Natural killer cell (primary cell): ENCODE measurements around the gene EYS. TPM values are rescaled to one million over a fixed set of nuclear protein-coding genes. Genes with fewer than 3 reads are reported as not detected.

ENCODE experiments used
- ATAC-seq, 3 donors: fragments of 150-1000 bp in 2 of 3; fragments of 200-7000 bp in 1 of 3; cut with Tn5 transposase; 1 replicate in 1 of 3; 2 replicates in 2 of 3; pipeline ENCODE4 v1.10.0; 2021; ENCODE audit warnings: mild to moderate bottlenecking in 2 of 3, moderate library complexity in 2 of 3
- DNase-seq, 2 donors: peaks; one replicate each; pipeline versions ENCODE4 v3.0.0 to v3.0.0-alpha.2; 2013 to 2021; ENCODE audit warnings: mixed read lengths in 1 of 2
- H3K27ac ChIP-seq: one replicate; pipeline ENCODE4 v1.5.1; 2013; ENCODE audit warnings: mild to moderate bottlenecking, low read length
- H3K27me3 ChIP-seq: one replicate; pipeline ENCODE4 v1.6.1; 2013; ENCODE audit warnings: low read length; ENCODE audit not compliant: control insufficient read depth, insufficient read depth
- H3K36me3 ChIP-seq: one replicate; pipeline ENCODE4 v1.6.1; 2013; ENCODE audit warnings: low read length; ENCODE audit not compliant: control insufficient read depth, insufficient read depth
- H3K4me1 ChIP-seq: one replicate; pipeline ENCODE4 v1.6.1; 2013; ENCODE audit warnings: low read length; ENCODE audit not compliant: control insufficient read depth, insufficient read depth
- H3K4me3 ChIP-seq: one replicate; pipeline ENCODE4 v1.5.1; 2013; ENCODE audit warnings: low read length
- H3K9me3 ChIP-seq: one replicate; pipeline ENCODE4 v1.6.1; 2013; ENCODE audit warnings: low read length; ENCODE audit not compliant: control insufficient read depth, insufficient read depth
- H3K27ac Mint-ChIP-seq, 2 donors: one replicate each; pipeline ENCODE4 v1.8.0; 2022; ENCODE audit warnings: mild to moderate bottlenecking in 2 of 2, mixed read lengths in 2 of 2, moderate library complexity in 1 of 2
- H3K27me3 Mint-ChIP-seq, 2 donors: one replicate each; pipeline ENCODE4 v1.8.0; 2022; ENCODE audit warnings: low read depth in 2 of 2, mixed read lengths in 2 of 2
- H3K36me3 Mint-ChIP-seq: one replicate; pipeline ENCODE4 v1.8.0; 2022; ENCODE audit warnings: mixed read lengths
- H3K4me1 Mint-ChIP-seq, 2 donors: one replicate each; pipeline ENCODE4 v1.8.0; 2022; ENCODE audit warnings: mixed read lengths in 2 of 2
- H3K4me3 Mint-ChIP-seq: one replicate; pipeline ENCODE4 v1.8.0; 2022; ENCODE audit warnings: mild to moderate bottlenecking, moderate library complexity, mixed read lengths
- H3K9me3 Mint-ChIP-seq, 2 donors: one replicate each; pipeline ENCODE4 v1.8.0; 2022; ENCODE audit warnings: mixed read lengths in 2 of 2
- WGBS: methylation state at CpG from one replicate; pipeline ENCODE4 v1.1.7; 2013; ENCODE audit warnings: missing lambda C conversion rate; ENCODE audit not compliant: insufficient coverage; 5-methylcytosine and 5-hydroxymethylcytosine counted together
- intact Hi-C: fragments of 100-400 bp; cut with micrococcal nuclease; formaldehyde crosslinking; loops from one replicate; pipeline ENCODE4 v1.14.2; 2022
- total RNA-seq, 4 donors: library from RNA; stranded (reverse); fragments of 120-200 nt in 1 of 4; gene quantifications; one replicate each; pipeline versions ENCODE4 v1.2.3 to v1.2.4, GENCODE V29; 2013 to 2022
- TF ChIP-seq, protein P1 (sequence below): fragments of 200-600 bp; IDR thresholded peaks from one replicate; pipeline ENCODE4 v1.8.0; 2022; ENCODE audit warnings: antibody characterized with exemption

Gene EYS
- total RNA-seq, 3 donors from 2014 or later (not counting 1 experiment from before 2014, with no cell fraction given): 0.55 TPM; not detected in 2

DNA sequence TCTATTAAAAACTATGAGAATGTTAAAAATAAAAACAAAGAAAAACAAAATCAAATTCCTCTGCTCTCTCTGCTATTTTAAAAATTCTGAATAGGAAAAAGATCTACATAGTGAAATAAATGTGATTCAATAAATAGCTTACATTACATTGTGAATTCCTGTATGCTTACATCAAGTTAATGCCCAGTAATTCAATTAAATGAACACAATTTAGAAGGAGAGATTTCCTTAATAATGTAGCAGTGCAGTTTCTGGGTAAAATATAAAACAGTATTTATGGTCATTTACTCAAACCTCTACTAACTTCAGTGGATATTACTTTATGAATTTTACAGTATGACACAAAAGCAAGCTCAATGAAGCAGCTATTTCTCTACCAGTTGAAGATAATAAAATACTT lies 594.6 kb downstream of the EYS start:
- H3K4me1 Mint-ChIP-seq: no peaks in the 10 kb centered on the region
- Histone ChIP-seq H3K27ac (no peak overlapping the region), H3K9me3 (peaks cover 9% of the 10 kb centered on the region), H3K36me3 (no peaks in the 10 kb centered on the region), H3K4me3 (no peak overlapping the region), H3K27me3 (no peaks in the 10 kb centered on the region), H3K4me1 (no peaks in the 10 kb centered on the region)
- no peaks in the 10 kb centered on the region for H3K36me3 Mint-ChIP-seq
- H3K4me3 Mint-ChIP-seq: no peak overlapping the region
- H3K27ac Mint-ChIP-seq: no peak overlapping the region
- ATAC-seq (no peak), DNase-seq (no peak)
- H3K9me3 Mint-ChIP-seq: peaks cover 2 to 5% of the 10 kb centered on the region in 2 donors
- TF ChIP-seq, protein P1, sequence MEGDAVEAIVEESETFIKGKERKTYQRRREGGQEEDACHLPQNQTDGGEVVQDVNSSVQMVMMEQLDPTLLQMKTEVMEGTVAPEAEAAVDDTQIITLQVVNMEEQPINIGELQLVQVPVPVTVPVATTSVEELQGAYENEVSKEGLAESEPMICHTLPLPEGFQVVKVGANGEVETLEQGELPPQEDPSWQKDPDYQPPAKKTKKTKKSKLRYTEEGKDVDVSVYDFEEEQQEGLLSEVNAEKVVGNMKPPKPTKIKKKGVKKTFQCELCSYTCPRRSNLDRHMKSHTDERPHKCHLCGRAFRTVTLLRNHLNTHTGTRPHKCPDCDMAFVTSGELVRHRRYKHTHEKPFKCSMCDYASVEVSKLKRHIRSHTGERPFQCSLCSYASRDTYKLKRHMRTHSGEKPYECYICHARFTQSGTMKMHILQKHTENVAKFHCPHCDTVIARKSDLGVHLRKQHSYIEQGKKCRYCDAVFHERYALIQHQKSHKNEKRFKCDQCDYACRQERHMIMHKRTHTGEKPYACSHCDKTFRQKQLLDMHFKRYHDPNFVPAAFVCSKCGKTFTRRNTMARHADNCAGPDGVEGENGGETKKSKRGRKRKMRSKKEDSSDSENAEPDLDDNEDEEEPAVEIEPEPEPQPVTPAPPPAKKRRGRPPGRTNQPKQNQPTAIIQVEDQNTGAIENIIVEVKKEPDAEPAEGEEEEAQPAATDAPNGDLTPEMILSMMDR: no peak
- H3K27me3 Mint-ChIP-seq: no peaks in the 10 kb centered on the region
- intact Hi-C loops: no loop called here

DNA sequence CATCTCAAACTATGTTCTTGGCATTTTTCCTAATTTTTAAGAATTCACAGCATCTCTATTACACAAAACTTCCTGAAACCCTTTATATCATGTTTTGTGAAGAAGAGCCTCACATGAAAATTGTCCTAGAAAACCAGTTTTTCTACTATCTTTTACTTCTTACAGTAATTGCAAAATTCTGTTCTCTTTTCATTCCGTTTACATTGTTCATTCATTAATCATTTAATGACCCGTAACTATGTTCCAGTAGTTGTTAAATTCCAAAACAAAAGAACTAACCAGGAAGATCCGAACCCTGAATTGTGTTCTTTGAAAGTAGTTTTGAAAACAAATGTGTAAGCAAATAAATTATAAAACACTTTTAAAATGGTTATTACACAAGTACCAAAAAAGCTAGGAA lies 597.0 kb downstream of the EYS start:
- H3K36me3 Mint-ChIP-seq: no peaks in the 10 kb centered on the region
- 100% methylated on average over 1 of the region's 3 CpGs for WGBS
- Histone ChIP-seq H3K9me3 (peaks cover 6% of the 10 kb centered on the region), H3K27me3 (no peaks in the 10 kb centered on the region), H3K27ac (no peak overlapping the region), H3K36me3 (no peaks in the 10 kb centered on the region), H3K4me1 (no peaks in the 10 kb centered on the region), H3K4me3 (no peak overlapping the region)
- no peak for ATAC-seq
- H3K9me3 Mint-ChIP-seq: peaks cover 0 to 6% of the 10 kb centered on the region in 2 donors
- H3K27ac Mint-ChIP-seq: no peak overlapping the region
- DNase-seq: no peak
- no peaks in the 10 kb centered on the region for H3K4me1 Mint-ChIP-seq
- no peak overlapping the region for H3K4me3 Mint-ChIP-seq
- H3K27me3 Mint-ChIP-seq: no peaks in the 10 kb centered on the region
- TF ChIP-seq, protein P1: no peak
- intact Hi-C loops: no loop called here

DNA sequence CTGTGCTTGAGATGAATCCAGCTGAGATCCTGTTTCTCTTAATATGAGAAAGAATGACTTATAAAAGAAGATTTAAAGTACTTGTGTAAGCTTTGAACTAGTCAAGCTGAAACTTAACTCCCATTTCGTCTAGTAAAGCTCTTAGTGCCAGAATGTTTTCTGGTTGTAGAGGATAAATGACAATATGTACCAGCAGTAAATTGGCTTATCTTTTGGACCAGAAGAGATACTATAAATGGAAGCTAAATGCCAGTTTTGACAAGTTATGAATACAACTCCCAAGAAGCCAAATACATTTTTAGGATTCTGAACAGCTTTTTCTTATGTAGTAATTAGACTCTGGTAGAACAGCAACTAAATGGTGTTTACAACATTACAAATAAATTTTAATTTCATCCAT lies 608.7 kb downstream of the EYS start:
- no peaks in the 10 kb centered on the region for H3K9me3 ChIP-seq
- H3K27me3 Mint-ChIP-seq: no peaks in the 10 kb centered on the region
- peaks cover 6 to 13% of the 10 kb centered on the region in 2 donors for H3K9me3 Mint-ChIP-seq
- WGBS: 88% methylated on average over 1 of the region's 1 CpG
- H3K4me1 Mint-ChIP-seq: no peaks in the 10 kb centered on the region
- no peak overlapping the region for H3K27ac Mint-ChIP-seq
- H3K4me1 ChIP-seq: no peaks in the 10 kb centered on the region
- TF ChIP-seq, protein P1: no peak
- ATAC-seq (no peak), DNase-seq (no peak)
- no peak overlapping the region for H3K4me3 Mint-ChIP-seq
- H3K27me3 ChIP-seq: no peaks in the 10 kb centered on the region
- H3K27ac ChIP-seq: no peak overlapping the region
- H3K4me3 ChIP-seq: no peak overlapping the region
- H3K36me3 ChIP-seq: no peaks in the 10 kb centered on the region
- intact Hi-C loops: no loop called here
- no peaks in the 10 kb centered on the region for H3K36me3 Mint-ChIP-seq

DNA sequence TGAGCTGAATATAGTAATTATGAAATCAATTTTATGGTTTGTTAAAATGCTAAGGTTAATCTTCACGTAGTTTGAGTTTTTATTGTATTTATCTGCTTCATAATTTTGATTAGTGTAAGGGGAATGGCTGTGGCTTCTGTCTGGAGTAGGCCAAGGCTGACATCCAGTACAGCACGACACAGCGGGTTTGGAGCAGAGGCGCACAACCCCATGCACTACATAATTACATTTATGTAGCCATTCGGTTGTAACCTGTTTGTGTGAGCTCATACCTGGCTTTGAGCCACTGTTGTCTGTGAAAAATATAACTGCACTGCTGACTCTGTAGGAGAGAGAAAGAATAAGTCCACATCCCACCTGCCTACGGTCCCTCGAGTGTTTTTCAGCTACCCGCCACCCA lies 615.5 kb downstream of the EYS start:
- no peaks in the 10 kb centered on the region for H3K27me3 ChIP-seq
- Mint-ChIP-seq H3K4me1 (no peaks in the 10 kb centered on the region), H3K27ac (no peak overlapping the region), H3K27me3 (no peaks in the 10 kb centered on the region), H3K4me3 (no peak overlapping the region), H3K9me3 (peaks cover 16 to 30% of the 10 kb centered on the region in 2 donors), H3K36me3 (peaks cover 8% of the 10 kb centered on the region)
- intact Hi-C loops: no loop called here
- no peaks in the 10 kb centered on the region for H3K36me3 ChIP-seq
- DNase-seq (no peak), ATAC-seq (no peak)
- H3K9me3 ChIP-seq: peaks cover 8% of the 10 kb centered on the region
- H3K27ac ChIP-seq: no peak overlapping the region
- no peak overlapping the region for H3K4me3 ChIP-seq
- TF ChIP-seq, protein P1: no peak
- H3K4me1 ChIP-seq: no peaks in the 10 kb centered on the region
- WGBS: 75% methylated on average over 1 of the region's 8 CpGs
